ENCODE measurements around the gene TPM3.

DNA sequence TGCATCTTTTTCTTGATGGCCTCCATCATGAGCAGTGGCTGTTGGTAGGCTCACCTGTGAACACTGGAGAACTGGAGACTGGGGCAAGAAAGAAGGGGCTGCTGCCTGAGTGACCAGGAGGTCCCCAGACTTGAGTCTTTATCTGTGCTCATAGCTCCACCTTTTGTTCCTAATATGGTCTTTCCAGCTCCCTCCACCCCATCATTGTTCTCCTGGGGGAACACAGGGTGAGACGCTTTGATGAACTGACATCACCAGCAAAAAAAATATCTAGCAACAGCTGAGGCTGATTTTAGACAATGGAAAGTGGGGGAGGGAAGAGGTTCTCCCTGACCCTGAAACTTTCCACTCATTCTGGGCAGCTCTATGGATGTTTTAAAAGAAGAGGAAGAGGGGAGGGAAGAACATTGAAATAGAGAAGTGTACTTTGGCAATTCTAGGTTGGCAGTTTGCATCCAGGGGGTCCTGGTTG, at the start of gene TPM3:
- TF ChIP-seq, protein P1, sequence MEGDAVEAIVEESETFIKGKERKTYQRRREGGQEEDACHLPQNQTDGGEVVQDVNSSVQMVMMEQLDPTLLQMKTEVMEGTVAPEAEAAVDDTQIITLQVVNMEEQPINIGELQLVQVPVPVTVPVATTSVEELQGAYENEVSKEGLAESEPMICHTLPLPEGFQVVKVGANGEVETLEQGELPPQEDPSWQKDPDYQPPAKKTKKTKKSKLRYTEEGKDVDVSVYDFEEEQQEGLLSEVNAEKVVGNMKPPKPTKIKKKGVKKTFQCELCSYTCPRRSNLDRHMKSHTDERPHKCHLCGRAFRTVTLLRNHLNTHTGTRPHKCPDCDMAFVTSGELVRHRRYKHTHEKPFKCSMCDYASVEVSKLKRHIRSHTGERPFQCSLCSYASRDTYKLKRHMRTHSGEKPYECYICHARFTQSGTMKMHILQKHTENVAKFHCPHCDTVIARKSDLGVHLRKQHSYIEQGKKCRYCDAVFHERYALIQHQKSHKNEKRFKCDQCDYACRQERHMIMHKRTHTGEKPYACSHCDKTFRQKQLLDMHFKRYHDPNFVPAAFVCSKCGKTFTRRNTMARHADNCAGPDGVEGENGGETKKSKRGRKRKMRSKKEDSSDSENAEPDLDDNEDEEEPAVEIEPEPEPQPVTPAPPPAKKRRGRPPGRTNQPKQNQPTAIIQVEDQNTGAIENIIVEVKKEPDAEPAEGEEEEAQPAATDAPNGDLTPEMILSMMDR (conservative IDR thresholded peaks at IDR 0.05; ENCODE audit: low read length): no peak
- no peak for TF ChIP-seq EZH2phosphoT487 (IDR thresholded peaks at IDR 0.05; ENCODE audit: borderline replicate concordance)

Data from Loucy (cell line).